DOHH2 (cell line): Measurements from ENCODE around the gene SAMD1.

Experiments used
- CTCF ChIP-seq: fragments of 200-600 bp; sonication (generic); IDR thresholded peaks from one replicate; pipeline ENCODE4 v1.5.1; 2014; ENCODE audit warnings: antibody characterized with exemption, mild to moderate bottlenecking, low read depth, low read length; ENCODE audit not compliant: poor library complexity, severe bottlenecking
- EZH2phosphoT487 ChIP-seq: fragments of 200-600 bp; sonication (generic); IDR thresholded peaks from 2 replicates; pipeline ENCODE4 v1.6.1; 2017; ENCODE audit warnings: borderline replicate concordance, mild to moderate bottlenecking, antibody characterized with exemption, low read length, moderate library complexity, mixed read lengths

GRCh38 chr19:14061081-14061749 is 29.3 kb downstream of the SAMD1 start:
- TF ChIP-seq CTCF: no peak
- TF ChIP-seq EZH2phosphoT487: no peak
